PFSK-1 (cell line): Measurements from ENCODE around the gene EIF4B.

Experiments used
- FOXP2 ChIP-seq: optimal IDR thresholded peaks from 2 replicates; pipeline ENCODE3; 2011; ENCODE audit warnings: borderline replicate concordance, control low read depth, inconsistent platforms; ENCODE audit not compliant: insufficient read depth; ENCODE audit errors: extremely low read length, extremely low read depth
- POLR2AphosphoS5 ChIP-seq: IDR thresholded peaks from 2 replicates; pipeline ENCODE4 v1.6.1; 2012; ENCODE audit warnings: low read depth, mild to moderate bottlenecking, control low read depth, low read length, moderate library complexity
- REST ChIP-seq, 2 experiments: IDR thresholded peaks; 2 replicates each; pipeline versions ENCODE4 v1.6.1 to v1.8.0; 2011 to 2012; ENCODE audit warnings: low read depth in 2 of 2, low read length in 2 of 2, control low read depth in 1 of 2, inconsistent platforms in 1 of 2, mild to moderate bottlenecking in 1 of 2, moderate library complexity in 1 of 2; ENCODE audit not compliant: insufficient read depth in 1 of 2
- SIN3A ChIP-seq: IDR thresholded peaks from 2 replicates; pipeline ENCODE4 v1.6.1; 2012; ENCODE audit warnings: mild to moderate bottlenecking, low read length, moderate library complexity, borderline replicate concordance; ENCODE audit not compliant: insufficient read depth
- TAF1 ChIP-seq: IDR thresholded peaks from 2 replicates; pipeline ENCODE4 v1.6.1; 2012; ENCODE audit warnings: low read length, control low read depth, borderline replicate concordance; ENCODE audit not compliant: insufficient read depth

The EIF4B gene

GRCh38 chr12:53090105-53090504, 83.8 kb downstream of the EIF4B start:
- TF ChIP-seq REST (IDR thresholded peaks at IDR 0.05; ENCODE audit: insufficient read depth in 1 of 2, low read depth in 2 of 2, low read length in 2 of 2) = no peak
- TF ChIP-seq SIN3A = no peak
- no peak for TF ChIP-seq FOXP2
- TF ChIP-seq TAF1 = no peak
- TF ChIP-seq POLR2AphosphoS5 = no peak

- TF ChIP-seq POLR2AphosphoS5 (no peak), REST (IDR thresholded peaks at IDR 0.05; ENCODE audit: insufficient read depth in 1 of 2, low read depth in 2 of 2, low read length in 2 of 2) (no peak), SIN3A (no peak), FOXP2 (no peak), TAF1 (no peak)
These were observed 84.3 kb downstream of the EIF4B start for GRCh38 chr12:53090554-53090953.

GRCh38 chr12:53091756-53092155, 85.5 kb downstream of the EIF4B start:
- TF ChIP-seq REST (IDR thresholded peaks at IDR 0.05; ENCODE audit: insufficient read depth in 1 of 2, low read depth in 2 of 2, low read length in 2 of 2) = no peak
- TF ChIP-seq POLR2AphosphoS5 = no peak
- TF ChIP-seq FOXP2 = no peak
- no peak for TF ChIP-seq TAF1
- TF ChIP-seq SIN3A = no peak
